SK-N-MC (cell line): ENCODE results near the gene BTNL8.

Source experiments
- EZH2 ChIP-seq: fragments of 200-600 bp; sonication (generic); IDR thresholded peaks from one replicate; pipeline ENCODE4 v1.6.1; 2017; ENCODE audit warnings: antibody characterized with exemption
- FOXP2 ChIP-seq: optimal IDR thresholded peaks from 2 replicates; pipeline ENCODE3; 2011; ENCODE audit warnings: mild to moderate bottlenecking, moderate library complexity; ENCODE audit not compliant: insufficient read depth; ENCODE audit errors: extremely low read length, control extremely low read depth

- TF ChIP-seq EZH2 (no peak), FOXP2 (no peak)
Measured at GRCh38 chr5:180860887-180861822, 37.8 kb upstream of the BTNL8 start, which contains the start of gene ZFP62.
